Keratinocyte (primary cell): ENCODE data around the gene SURF6. TPM values are rescaled to one million over a fixed set of nuclear protein-coding genes. Genes with fewer than 3 reads are reported as not detected.
A peak's percentile ranks its signal among the peaks of the same experiment; 100 is the strongest.

ENCODE experiments used
- DNase-seq: peaks from one replicate; pipeline ENCODE4 v3.0.0-alpha.2; 2011; ENCODE audit warnings: low read depth, missing footprints, low spot score
- FAIRE-seq: peaks from 2 replicates; lab custom pipeline; 2011; peaks lifted over from hg19 to GRCh38; lab: Jason Lieb, UNC
- H2AFZ ChIP-seq: 2 replicates; pipeline ENCODE4 v1.6.0; 2012; ENCODE audit warnings: low read length, control low read depth, inconsistent platforms; ENCODE audit not compliant: control insufficient read depth
- H3K27ac ChIP-seq: 2 replicates; pipeline ENCODE4 v1.5.1; 2011; ENCODE audit warnings: low read length; ENCODE audit not compliant: control insufficient read depth, insufficient read depth
- H3K27me3 ChIP-seq: 3 replicates; pipeline ENCODE4 v1.6.0; 2011; ENCODE audit warnings: low read length; ENCODE audit not compliant: control insufficient read depth, insufficient read depth; ENCODE audit errors: extremely low read depth
- H3K36me3 ChIP-seq, 2 experiments: 2 replicates in 1 of 2; 3 replicates in 1 of 2; pipeline ENCODE4 v1.5.1; 2011; ENCODE audit warnings: low read length in 2 of 2, mild to moderate bottlenecking in 1 of 2; ENCODE audit not compliant: control insufficient read depth in 2 of 2, insufficient read depth in 2 of 2; ENCODE audit errors: extremely low read depth in 1 of 2
- H3K4me1 ChIP-seq: 3 replicates; pipeline ENCODE4 v1.5.1; 2011; ENCODE audit warnings: low read length; ENCODE audit not compliant: control insufficient read depth, insufficient read depth; ENCODE audit errors: extremely low read depth
- H3K4me2 ChIP-seq: 3 replicates; pipeline ENCODE4 v1.6.0; 2011; ENCODE audit warnings: low read depth, low read length; ENCODE audit not compliant: control insufficient read depth, insufficient read depth; ENCODE audit errors: extremely low read depth
- H3K4me3 ChIP-seq, 3 experiments: fragments of 200-600 bp in 1 of 3; sonication (generic) in 1 of 3; 2 replicates in 2 of 3; 3 replicates in 1 of 3; pipeline ENCODE4 v1.5.1; 2011 to 2016; ENCODE audit warnings: low read length in 3 of 3, mild to moderate bottlenecking in 3 of 3, control low read depth in 2 of 3, inconsistent platforms in 1 of 3, low read depth in 1 of 3, mixed read lengths in 1 of 3, mixed run types in 1 of 3, moderate library complexity in 1 of 3; ENCODE audit not compliant: control insufficient read depth in 2 of 3, insufficient read depth in 2 of 3; ENCODE audit errors: extremely low read depth in 1 of 3
- H3K79me2 ChIP-seq: 2 replicates; pipeline ENCODE4 v1.6.0; 2012; ENCODE audit warnings: low read length; ENCODE audit not compliant: control insufficient read depth, insufficient read depth
- H3K9ac ChIP-seq: 3 replicates; pipeline ENCODE4 v1.6.0; 2011; ENCODE audit warnings: low read length; ENCODE audit not compliant: control insufficient read depth, insufficient read depth; ENCODE audit errors: extremely low read depth
- H3K9me1 ChIP-seq: 3 replicates; pipeline ENCODE4 v1.6.0; 2011; ENCODE audit warnings: low read length; ENCODE audit not compliant: control insufficient read depth, insufficient read depth; ENCODE audit errors: extremely low read depth
- H3K9me3 ChIP-seq: 2 replicates; pipeline ENCODE4 v1.5.1; 2012; ENCODE audit warnings: low read depth, low read length; ENCODE audit not compliant: control insufficient read depth
- H4K20me1 ChIP-seq: 3 replicates; pipeline ENCODE4 v1.6.0; 2011; ENCODE audit warnings: low read length; ENCODE audit not compliant: control insufficient read depth, insufficient read depth; ENCODE audit errors: extremely low read depth
- EZH2 ChIP-seq: IDR thresholded peaks from one replicate; pipeline ENCODE4 v1.6.1; 2012; ENCODE audit warnings: inconsistent platforms, mild to moderate bottlenecking, low read length, moderate library complexity
- dilution Hi-C: fragments of 300-500 bp; cut with MboI; formaldehyde crosslinking; loops from one replicate; pipeline ENCODE4 v1.7.0; 2020; ENCODE audit warnings: low sequenced_read_pairs; ENCODE audit not compliant: extremely low pct_ligation_motif_present
- polyA plus RNA-seq, 5 experiments: library from polyadenylated mRNA; depleted of rRNA in 3 of 5; stranded (reverse) in 3 of 5; stranded (forward) in 1 of 5; unstranded in 1 of 5; fragments of >200 nt; gene quantifications; 1 replicate in 1 of 5; 2 replicates in 3 of 5; 3 replicates in 1 of 5; pipeline versions ENCODE4 v1.2.1 to v1.2.3, GENCODE V29; 2011 to 2012; ENCODE audit warnings: missing spikeins in 2 of 5, low read depth in 1 of 5, low replicate concordance in 1 of 5
- TF ChIP-seq, protein P1 (sequence below), 3 experiments: IDR thresholded peaks in 1 of 3; conservative IDR thresholded peaks in 1 of 3; optimal IDR thresholded peaks in 1 of 3; 2 replicates in 2 of 3; 3 replicates in 1 of 3; pipeline versions ENCODE3 to v1.5.1; 2011; ENCODE audit warnings: low read length in 3 of 3, mild to moderate bottlenecking in 3 of 3, moderate library complexity in 2 of 3, control low read depth in 1 of 3, inconsistent platforms in 1 of 3; ENCODE audit not compliant: insufficient read depth in 2 of 3; ENCODE audit errors: extremely low read depth in 1 of 3

The SURF6 gene
- polyA plus RNA-seq, 1 donor (not counting 4 experiments of a cell fraction or from before 2014, with no cell fraction given), result 13.0 TPM

DNA sequence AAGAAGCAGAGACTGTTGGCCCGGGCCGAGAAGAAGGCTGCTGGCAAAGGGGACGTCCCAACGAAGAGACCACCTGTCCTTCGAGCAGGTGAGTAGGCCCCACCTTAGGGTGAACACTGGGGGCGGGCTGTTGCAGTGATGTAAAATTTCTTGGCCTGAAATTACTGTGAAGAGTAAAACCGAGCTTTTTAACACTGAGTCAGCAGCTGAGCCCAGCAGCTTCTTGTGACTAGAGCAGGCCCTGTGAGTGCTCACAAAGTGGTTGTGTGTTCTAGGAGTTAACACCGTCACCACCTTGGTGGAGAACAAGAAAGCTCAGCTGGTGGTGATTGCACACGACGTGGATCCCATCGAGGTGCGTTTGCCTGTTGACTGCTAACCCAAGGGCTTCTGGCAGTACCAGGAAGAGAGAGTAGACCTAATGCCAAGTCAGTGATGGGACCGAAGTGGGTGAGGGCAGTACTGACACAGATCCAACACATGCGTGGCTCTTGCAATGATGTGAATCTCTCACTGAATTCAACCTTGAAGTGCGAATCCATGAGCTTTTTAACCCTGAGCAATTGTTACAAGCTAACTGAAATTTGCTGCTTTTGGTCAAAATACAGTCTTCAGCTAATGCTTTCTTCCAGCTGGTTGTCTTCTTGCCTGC lies 14.1 kb upstream of the SURF6 start:
- Histone ChIP-seq H2AFZ (no peak overlapping the region), H3K36me3 (peaks cover 41 to 43% of the 10 kb centered on the region in 2 experiments), H3K27me3 (no peaks in the 10 kb centered on the region), H3K4me2 (peak overlapping the region; percentile 97), H3K9me3 (no peaks in the 10 kb centered on the region), H4K20me1 (peaks cover 13% of the 10 kb centered on the region), H3K79me2 (peaks cover 50% of the 10 kb centered on the region), H3K9me1 (no peaks in the 10 kb centered on the region), H3K27ac (no peak overlapping the region), H3K4me3 (peak overlapping the region; percentile 86 to 92 (median 92)), H3K9ac (peak overlapping the region; percentile 97), H3K4me1 (peaks cover 22% of the 10 kb centered on the region)
- dilution Hi-C loops, result no loop called here
- TF ChIP-seq, protein P1, sequence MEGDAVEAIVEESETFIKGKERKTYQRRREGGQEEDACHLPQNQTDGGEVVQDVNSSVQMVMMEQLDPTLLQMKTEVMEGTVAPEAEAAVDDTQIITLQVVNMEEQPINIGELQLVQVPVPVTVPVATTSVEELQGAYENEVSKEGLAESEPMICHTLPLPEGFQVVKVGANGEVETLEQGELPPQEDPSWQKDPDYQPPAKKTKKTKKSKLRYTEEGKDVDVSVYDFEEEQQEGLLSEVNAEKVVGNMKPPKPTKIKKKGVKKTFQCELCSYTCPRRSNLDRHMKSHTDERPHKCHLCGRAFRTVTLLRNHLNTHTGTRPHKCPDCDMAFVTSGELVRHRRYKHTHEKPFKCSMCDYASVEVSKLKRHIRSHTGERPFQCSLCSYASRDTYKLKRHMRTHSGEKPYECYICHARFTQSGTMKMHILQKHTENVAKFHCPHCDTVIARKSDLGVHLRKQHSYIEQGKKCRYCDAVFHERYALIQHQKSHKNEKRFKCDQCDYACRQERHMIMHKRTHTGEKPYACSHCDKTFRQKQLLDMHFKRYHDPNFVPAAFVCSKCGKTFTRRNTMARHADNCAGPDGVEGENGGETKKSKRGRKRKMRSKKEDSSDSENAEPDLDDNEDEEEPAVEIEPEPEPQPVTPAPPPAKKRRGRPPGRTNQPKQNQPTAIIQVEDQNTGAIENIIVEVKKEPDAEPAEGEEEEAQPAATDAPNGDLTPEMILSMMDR (optimal IDR thresholded peaks at IDR 0.05 in 1 of 3, IDR thresholded peaks at IDR 0.05 in 1 of 3, conservative IDR thresholded peaks at IDR 0.05 in 1 of 3; ENCODE audit: extremely low read depth in 1 of 3, insufficient read depth in 2 of 3, low read length in 3 of 3), result no peak
- no peak for TF ChIP-seq EZH2
- FAIRE-seq (no peak), DNase-seq (no peak)

DNA sequence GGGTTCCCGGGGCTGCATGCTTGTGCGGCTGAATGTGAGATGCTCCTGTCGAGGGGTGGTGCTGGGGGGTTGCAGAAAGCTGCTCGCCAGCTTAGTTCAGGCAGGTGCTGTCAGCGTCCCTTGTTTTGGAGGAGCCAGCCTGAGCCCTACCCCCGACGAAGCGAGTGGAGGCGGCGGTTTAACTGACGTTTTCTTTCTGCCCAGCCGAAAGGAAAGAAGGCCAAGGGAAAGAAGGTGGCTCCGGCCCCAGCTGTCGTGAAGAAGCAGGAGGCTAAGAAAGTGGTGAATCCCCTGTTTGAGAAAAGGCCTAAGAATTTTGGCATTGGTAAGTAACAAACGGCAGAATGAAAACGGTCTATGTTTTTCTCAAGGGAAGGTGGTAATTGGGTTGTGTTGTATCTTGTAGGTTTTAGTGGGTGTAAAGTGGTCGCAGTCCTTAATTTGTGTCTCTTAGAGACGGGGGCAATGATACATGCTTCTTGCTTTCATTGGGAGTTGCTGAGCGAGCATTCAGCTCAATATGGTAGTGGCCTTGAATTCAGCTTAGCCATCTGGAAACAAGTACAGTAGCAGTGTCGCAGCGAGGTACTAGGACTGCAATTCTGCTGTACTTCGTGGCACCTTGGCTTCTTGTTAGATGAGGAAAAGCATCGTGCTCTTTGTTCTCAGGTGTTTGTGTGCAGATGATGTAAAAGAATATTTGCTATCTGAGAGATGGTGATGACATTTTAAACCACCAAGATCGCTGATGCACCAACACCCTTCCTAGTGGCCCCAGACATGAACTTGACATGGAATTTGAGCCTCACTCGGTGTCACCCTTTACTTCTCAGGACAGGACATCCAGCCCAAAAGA lies 13.0 kb upstream of the SURF6 start:
- H3K79me2 ChIP-seq, result peaks cover 45% of the 10 kb centered on the region
- H3K9me3 ChIP-seq, result no peaks in the 10 kb centered on the region
- peak overlapping the region; percentile 86 to 92 (median 92) for H3K4me3 ChIP-seq
- no peak overlapping the region for H2AFZ ChIP-seq
- H3K4me1 ChIP-seq, result peaks cover 19% of the 10 kb centered on the region
- H3K36me3 ChIP-seq, result peaks cover 53% of the 10 kb centered on the region in 2 experiments
- peak overlapping the region; percentile 97 for H3K27ac ChIP-seq
- no peaks in the 10 kb centered on the region for H3K27me3 ChIP-seq
- H3K9me1 ChIP-seq, result no peaks in the 10 kb centered on the region
- DNase-seq, result no peak
- FAIRE-seq, result peak; percentile 17
- no peak for TF ChIP-seq EZH2
- TF ChIP-seq, protein P1 (optimal IDR thresholded peaks at IDR 0.05 in 1 of 3, IDR thresholded peaks at IDR 0.05 in 1 of 3, conservative IDR thresholded peaks at IDR 0.05 in 1 of 3; ENCODE audit: extremely low read depth in 1 of 3, insufficient read depth in 2 of 3, low read length in 3 of 3), result no peak
- H3K4me2 ChIP-seq, result peak overlapping the region; percentile 97
- peaks cover 13% of the 10 kb centered on the region for H4K20me1 ChIP-seq
- H3K9ac ChIP-seq, result peak overlapping the region; percentile 97
- dilution Hi-C loops, result no loop called here
